Measurements from ENCODE around the gene PCK2.
"Not testable (repeated sequence)": the region's sequence is repeated elsewhere in the genome, so short reads cannot be mapped to it uniquely, and the experiment has no call there.

The PCK2 gene

GRCh38 chr14:24095271-24096068 is 1.4 kb downstream of the PCK2 start:
- peak; percentile 47 to 75 for DNase-seq (ENCODE audit: low read depth in 2 of 2)

- DNase-seq (ENCODE audit: low read depth in 2 of 2) = no peak
These were observed 2.6 kb downstream of the PCK2 start for GRCh38 chr14:24096545-24097181.

DNA sequence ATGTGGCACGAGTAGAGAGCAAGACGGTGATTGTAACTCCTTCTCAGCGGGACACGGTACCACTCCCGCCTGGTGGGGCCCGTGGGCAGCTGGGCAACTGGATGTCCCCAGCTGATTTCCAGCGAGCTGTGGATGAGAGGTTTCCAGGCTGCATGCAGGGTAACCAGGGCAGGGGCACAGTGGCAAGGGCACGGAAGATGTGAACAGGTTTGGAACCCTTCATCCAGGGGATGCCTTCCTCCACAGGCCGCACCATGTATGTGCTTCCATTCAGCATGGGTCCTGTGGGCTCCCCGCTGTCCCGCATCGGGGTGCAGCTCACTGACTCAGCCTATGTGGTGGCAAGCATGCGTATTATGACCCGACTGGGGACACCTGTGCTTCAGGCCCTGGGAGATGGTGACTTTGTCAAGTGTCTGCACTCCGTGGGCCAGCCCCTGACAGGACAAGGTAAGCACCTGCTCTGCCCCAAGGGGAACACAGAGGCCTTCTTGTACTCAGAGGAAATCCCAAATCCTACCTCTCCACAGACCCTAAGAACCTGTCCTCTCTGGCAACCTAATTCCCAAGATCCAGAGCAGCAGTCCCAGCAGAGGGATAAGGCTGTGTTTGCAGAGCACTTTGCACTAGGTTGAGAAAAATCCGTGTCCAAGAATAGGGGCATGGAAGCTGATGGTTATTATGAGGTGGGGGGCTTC is 4.3 kb downstream of the PCK2 start:
- DNase-seq (ENCODE audit: low read depth in 2 of 2) = no peak

DNA sequence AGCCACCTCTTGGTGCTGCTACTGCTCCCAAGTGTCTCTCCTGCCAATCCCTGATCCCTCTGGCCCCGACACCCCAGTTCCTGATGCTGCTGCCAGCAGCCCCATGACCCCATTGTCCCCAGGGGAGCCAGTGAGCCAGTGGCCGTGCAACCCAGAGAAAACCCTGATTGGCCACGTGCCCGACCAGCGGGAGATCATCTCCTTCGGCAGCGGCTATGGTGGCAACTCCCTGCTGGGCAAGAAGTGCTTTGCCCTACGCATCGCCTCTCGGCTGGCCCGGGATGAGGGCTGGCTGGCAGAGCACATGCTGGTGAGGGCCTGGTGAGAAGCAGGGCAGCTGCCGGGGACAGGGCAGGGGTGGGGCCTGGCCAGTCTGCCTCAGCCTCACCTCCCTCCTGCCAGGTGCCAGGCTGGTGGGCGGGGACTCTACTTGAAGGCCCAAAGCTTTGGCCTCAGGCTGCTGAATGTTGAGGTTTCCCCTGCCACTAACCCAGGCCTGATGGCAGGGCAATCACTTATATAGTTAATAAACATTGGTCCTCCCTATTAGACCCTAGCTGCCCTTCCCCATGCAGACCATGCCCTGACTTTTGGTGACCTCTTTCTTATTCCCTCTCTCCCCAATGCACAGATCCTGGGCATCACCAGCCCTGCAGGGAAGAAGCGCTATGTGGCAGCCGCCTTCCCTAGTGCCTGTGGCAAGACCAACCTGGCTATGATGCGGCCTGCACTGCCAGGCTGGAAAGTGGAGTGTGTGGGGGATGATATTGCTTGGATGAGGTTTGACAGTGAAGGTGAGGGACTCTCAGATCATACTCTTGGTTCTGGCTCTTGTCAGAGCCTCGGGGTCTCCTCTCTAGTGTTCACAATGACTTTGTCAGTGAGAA is 5.1 kb downstream of the PCK2 start:
- no peak for DNase-seq (ENCODE audit: low read depth in 2 of 2)

GRCh38 chr14:24100197-24100981 is 6.3 kb downstream of the PCK2 start:
- no peak for DNase-seq (ENCODE audit: low read depth in 2 of 2)

GRCh38 chr14:24100982-24101494 is 6.9 kb downstream of the PCK2 start:
- DNase-seq (ENCODE audit: low read depth in 2 of 2) = no peak

DNA sequence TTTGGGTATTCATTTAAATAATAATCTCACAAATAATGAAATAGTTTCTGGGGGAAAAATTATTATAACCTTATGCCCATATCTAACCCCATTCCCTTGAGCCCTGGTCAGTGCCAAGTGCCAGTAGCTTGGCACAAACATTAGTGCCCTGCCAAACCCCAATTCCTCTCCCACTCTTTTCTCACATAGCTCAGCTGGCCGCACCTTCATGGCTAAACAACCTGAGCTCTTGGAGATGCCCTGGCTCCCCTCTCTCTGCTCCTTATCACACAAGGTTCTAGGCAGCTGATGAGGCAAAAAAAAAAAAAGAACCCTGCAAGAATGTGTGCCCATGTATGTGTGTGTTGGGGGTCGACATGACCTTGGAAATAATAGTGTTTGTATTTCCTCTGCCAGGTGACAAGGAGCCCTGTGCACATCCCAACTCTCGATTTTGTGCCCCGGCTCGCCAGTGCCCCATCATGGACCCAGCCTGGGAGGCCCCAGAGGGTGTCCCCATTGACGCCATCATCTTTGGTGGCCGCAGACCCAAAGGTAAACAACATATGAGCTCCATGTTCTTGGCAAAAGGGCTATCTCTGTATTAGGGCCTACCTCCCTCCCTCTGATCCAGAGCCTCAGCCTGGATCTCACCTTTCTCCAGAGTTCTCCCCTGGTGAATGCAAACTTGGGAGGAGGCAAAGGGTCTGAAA is 8.4 kb downstream of the PCK2 start:
- DNase-seq (ENCODE audit: low read depth in 2 of 2) = no peak

DNA sequence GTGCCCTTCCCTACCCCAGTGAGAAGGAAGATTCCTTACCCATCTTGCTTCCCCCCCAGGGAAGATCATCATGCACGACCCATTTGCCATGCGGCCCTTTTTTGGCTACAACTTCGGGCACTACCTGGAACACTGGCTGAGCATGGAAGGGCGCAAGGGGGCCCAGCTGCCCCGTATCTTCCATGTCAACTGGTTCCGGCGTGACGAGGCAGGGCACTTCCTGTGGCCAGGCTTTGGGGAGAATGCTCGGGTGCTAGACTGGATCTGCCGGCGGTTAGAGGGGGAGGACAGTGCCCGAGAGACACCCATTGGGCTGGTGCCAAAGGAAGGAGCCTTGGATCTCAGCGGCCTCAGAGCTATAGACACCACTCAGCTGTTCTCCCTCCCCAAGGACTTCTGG is 9.3 kb downstream of the PCK2 start:
- DNase-seq (ENCODE audit: low read depth in 2 of 2) = no peak

DNA sequence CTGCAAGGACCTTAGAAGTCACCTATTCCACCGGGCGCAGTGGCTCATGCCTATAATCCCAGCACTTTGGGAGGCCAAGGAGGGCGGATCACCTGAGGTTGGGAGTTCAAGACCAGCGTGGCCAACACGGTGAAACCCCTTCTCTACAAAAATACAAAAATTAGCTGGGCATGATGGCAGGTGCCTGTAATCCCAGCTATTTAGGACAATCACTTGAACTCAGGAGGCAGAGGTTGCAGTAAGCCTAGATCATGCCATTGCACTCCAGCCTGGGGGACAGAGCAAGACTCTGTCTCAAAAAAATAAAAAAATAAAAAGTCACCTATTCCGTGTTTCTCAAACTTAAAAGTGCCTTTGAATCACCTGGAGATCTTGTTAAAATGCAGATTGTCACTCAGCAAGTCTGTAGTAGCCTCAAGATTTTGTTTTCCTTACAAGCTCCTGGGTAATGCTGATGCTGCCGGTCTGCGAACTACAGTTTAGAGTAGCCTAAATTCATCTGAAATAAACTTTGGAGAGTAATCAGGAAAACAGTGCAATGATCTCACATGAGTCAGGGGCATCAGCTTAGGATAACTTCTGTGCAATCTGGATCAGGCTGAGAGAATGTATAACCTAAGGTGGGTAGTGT is 11.6 kb downstream of the PCK2 start:
- DNase-seq (ENCODE audit: low read depth in 2 of 2) = not testable (repeated sequence)

- DNase-seq (ENCODE audit: low read depth in 2 of 2) = no peak
These were observed 12.7 kb downstream of the PCK2 start for GRCh38 chr14:24106672-24107271.

DNA sequence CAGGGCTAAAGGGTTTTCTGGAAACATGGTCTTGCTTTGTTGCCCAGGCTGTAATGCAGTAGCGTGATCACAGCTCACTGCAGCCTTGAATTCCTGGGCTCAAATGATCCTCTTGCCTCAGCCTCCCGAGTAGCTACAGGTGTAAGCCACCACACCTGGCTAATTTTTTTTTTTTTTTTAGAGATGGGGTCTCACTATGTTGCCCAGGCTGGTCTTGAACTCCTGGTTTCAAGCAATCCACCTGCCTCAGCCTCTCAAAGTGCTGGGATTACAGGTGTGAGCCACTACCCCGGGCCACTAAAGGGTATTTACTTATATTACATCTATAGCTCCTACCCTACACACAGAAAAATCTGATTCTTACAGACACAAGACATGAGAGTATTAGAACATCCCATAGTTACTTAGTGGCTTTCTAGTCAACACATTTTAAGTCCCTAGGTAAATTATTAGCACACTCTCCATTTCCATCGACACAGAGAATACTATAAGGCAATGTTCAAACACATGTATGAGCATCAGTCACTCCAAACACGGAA is 14.3 kb downstream of the PCK2 start:
- DNase-seq (ENCODE audit: low read depth in 2 of 2) = no peak

GRCh38 chr14:24110060-24110459 is 15.9 kb downstream of the PCK2 start:
- no peak for DNase-seq (ENCODE audit: low read depth in 2 of 2)

GRCh38 chr14:24110523-24110922 is 16.4 kb downstream of the PCK2 start:
- no peak for DNase-seq (ENCODE audit: low read depth in 2 of 2)

DNA sequence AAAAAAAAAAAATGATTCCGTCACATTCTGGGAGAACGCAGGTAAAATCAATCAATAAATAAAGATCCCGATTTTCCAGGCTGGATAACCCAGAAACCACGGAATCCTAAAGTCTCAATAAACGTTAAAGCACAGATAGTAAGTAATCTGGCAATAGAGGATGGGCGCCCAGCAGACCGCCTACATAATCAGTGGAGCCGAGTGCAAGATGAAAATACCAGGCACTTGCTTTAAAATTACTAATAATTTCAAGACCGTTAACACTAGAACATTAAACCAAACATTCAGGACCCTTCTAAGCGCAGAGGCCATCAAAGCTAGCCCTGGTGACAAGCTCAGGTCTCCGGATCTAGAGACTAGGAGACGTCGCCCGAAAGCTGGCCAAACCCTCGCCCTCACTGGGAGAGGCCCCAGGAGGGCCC is 19.3 kb downstream of the PCK2 start:
- DNase-seq (ENCODE audit: low read depth in 2 of 2) = no peak

DNA sequence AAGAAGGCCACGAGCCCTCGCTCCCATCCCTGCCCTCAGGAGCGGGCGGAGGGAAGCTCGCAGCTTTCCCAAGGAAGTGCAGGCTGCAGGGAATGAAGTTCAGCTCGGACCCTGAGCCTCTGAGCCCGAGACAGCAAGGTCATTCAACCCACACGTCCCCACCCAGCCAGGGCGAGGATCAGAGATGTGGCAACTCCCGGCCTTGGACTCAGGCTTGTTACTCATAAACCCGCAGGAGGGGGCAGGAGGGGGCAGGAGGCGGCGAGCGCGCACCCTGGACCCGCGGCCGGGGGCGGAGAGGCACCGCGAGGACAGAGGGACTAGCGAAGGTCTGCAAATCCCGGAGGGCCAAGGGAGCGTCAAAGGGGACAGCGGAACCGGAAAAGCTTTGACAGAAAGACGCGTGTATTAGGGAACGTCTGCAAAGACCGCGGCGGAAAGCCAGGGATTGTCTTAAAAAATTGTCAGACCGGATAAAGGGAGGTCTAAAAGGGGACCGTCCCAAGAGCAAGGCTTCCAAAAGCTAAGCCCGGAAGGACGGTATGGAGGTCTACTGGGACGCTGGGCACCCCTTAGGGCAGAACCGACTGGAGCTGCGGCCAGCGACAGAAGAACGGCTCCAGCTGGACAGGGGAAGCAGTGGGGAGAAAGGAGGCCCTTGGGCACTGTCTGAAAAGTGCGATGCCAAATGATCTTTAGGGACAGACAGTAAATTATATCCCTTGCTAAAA is 19.9 kb downstream of the PCK2 start:
- peak; percentile 72 to 80 for DNase-seq (ENCODE audit: low read depth in 2 of 2)

DNA sequence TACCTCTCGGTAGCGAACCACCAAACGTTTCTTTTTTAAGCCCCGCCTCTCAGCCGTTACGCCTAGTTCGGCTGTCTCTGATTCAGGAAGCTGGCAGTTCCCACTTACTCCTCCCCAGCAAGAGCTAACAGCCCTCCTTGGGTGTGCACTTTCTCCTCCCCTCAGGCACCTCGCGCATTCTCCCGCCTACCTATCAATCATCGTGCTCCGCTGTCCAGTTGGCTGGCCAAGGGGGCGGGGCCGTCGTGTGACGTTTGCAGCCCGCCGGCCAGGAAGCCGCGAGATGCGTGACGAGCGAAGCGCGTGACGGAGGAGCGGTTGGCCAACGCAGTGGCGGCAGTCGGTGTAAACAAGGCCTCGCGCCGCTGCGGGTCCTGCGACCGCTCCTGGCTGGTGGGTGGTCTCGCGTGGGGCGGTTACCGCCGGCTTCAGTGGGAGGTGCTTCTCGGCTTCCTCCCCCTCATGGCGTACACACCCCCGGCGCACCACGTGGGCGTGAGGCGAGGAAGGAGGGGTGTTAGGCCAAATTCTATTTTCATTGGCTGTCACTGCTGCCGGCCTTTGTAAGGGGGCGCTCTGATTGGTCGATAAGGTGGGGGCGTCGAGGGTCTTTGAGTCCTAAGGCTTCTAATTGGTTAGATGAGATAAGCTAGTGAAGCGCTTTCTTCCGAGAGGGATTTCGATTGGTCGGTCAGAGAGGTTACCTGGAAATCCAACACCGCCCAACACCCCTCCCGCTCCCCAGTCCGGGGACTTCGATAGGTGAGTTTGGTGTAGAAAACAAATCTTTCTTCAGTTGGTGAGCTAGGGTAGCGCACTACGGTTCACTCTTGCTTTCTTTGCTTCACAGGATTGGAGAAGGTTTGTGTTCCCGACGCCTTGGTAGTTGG is 20.7 kb downstream of the PCK2 start, which contains the start of the genes DCAF11 and NRL:
Gene DCAF11, plus strand, starts transcription at position 246 of the 890 bp plus-strand sequence. CDS start 818 bp downstream, outside the sequence.
Gene NRL, minus strand, starts transcription at position 418 of the 890 bp plus-strand sequence. CDS start 32,101 bp downstream, outside the sequence.
- peak; percentile 96 to 98 for DNase-seq (ENCODE audit: low read depth in 2 of 2)

All from stimulated activated CD4-positive, alpha-beta T cell treated with anti-CD3 and anti-CD28 coated beads, Interleukin-4, amount 100 ng/mL, for 48 hours (primary cell).